Skin of body (tissue), 2 donors: ENCODE results near the gene CACNA1C. TPM values are rescaled to one million over a fixed set of nuclear protein-coding genes. Genes with fewer than 3 reads are reported as not detected.
"Not testable (repeated sequence)": the region's sequence is repeated elsewhere in the genome, so short reads cannot be mapped to it uniquely, and the experiment has no call there.

Experiments used
- DNase-seq: peaks from one replicate; lab custom pipeline; 2025; lab: John Stamatoyannopoulos, UW
- total RNA-seq: library from RNA; depleted of rRNA; stranded (reverse); fragments of >200 nt; gene quantifications from one replicate; pipeline ENCODE4 v1.2.3, GENCODE V29; 2014

Gene CACNA1C
- total RNA-seq, 1 donor from 2014 or later, result 4.3 TPM

GRCh38 chr12:2110849-2111566 is 58.2 kb downstream of the CACNA1C start:
- DNase-seq, result no peak

GRCh38 chr12:2111826-2112225 is 59.0 kb downstream of the CACNA1C start:
- no peak for DNase-seq

- no peak for DNase-seq
These were observed 59.6 kb downstream of the CACNA1C start for GRCh38 chr12:2112401-2112800.

GRCh38 chr12:2113119-2113912 is 60.5 kb downstream of the CACNA1C start:
- DNase-seq, result no peak

GRCh38 chr12:2114071-2114470 is 61.3 kb downstream of the CACNA1C start:
- no peak for DNase-seq

GRCh38 chr12:2115101-2115845 is 62.5 kb downstream of the CACNA1C start:
- DNase-seq, result no peak

- DNase-seq, result no peak
These were observed 64.8 kb downstream of the CACNA1C start for GRCh38 chr12:2117541-2117940.

GRCh38 chr12:2118061-2118460 is 65.3 kb downstream of the CACNA1C start:
- no peak for DNase-seq

GRCh38 chr12:2118481-2119255 is 65.9 kb downstream of the CACNA1C start:
- no peak for DNase-seq

GRCh38 chr12:2119266-2119665 is 66.5 kb downstream of the CACNA1C start:
- DNase-seq, result no peak

GRCh38 chr12:2120982-2121758 is 68.4 kb downstream of the CACNA1C start:
- no peak for DNase-seq

- DNase-seq, result no peak
These were observed 71.8 kb downstream of the CACNA1C start for GRCh38 chr12:2124466-2125023.

GRCh38 chr12:2125651-2126522 is 73.1 kb downstream of the CACNA1C start:
- no peak for DNase-seq

GRCh38 chr12:2126676-2127406 is 74.1 kb downstream of the CACNA1C start:
- no peak for DNase-seq

- DNase-seq, result no peak
These were observed 76.3 kb downstream of the CACNA1C start for GRCh38 chr12:2129076-2129475.

GRCh38 chr12:2135661-2136418 is 83.1 kb downstream of the CACNA1C start:
- DNase-seq, result not testable (repeated sequence)

GRCh38 chr12:2136901-2137300 is 84.1 kb downstream of the CACNA1C start:
- DNase-seq, result no peak

- DNase-seq, result no peak
These were observed 84.9 kb downstream of the CACNA1C start for GRCh38 chr12:2137711-2138110.
